GM10266 (cell line): ENCODE data around the gene FCN2.

ENCODE experiments used
- DNase-seq: peaks from one replicate; pipeline ENCODE4 v3.0.0; 2012; ENCODE audit errors: extremely low spot score
- CTCF ChIP-seq: IDR thresholded peaks from 2 replicates; pipeline ENCODE4 v1.5.1; 2012; ENCODE audit warnings: mild to moderate bottlenecking, low read depth; ENCODE audit not compliant: control insufficient read depth, insufficient read depth; ENCODE audit errors: missing control alignments

Gene FCN2

GRCh38 chr9:134870746-134871662 is 9.6 kb upstream of the FCN2 start:
- no peak for DNase-seq
- no peak for TF ChIP-seq CTCF

GRCh38 chr9:134871697-134872340 is 8.8 kb upstream of the FCN2 start:
- DNase-seq: no peak
- no peak for TF ChIP-seq CTCF

- no peak for DNase-seq
- no peak for TF ChIP-seq CTCF
Measured at GRCh38 chr9:134872482-134873231, 8.0 kb upstream of the FCN2 start.

- no peak for DNase-seq
- no peak for TF ChIP-seq CTCF
Measured at GRCh38 chr9:134875371-134875770, 5.2 kb upstream of the FCN2 start.

GRCh38 chr9:134877541-134877940 is 3.1 kb upstream of the FCN2 start:
- DNase-seq: no peak
- no peak for TF ChIP-seq CTCF

GRCh38 chr9:134879664-134880483 is 736 bp upstream of the FCN2 start:
- no peak for TF ChIP-seq CTCF
- DNase-seq: no peak
